GM12878 (cell line): ENCODE measurements around the gene NPTN.

Experiments
- BRCA1 ChIP-seq: IDR thresholded peaks from 2 replicates; pipeline ENCODE4 v1.6.1; 2011; ENCODE audit warnings: low read depth, low read length, improper control_type of control experiment
- EZH2 ChIP-seq: IDR thresholded peaks from 2 replicates; pipeline ENCODE4 v1.6.1; 2012; ENCODE audit warnings: low read depth, mild to moderate bottlenecking, control low read depth, inconsistent platforms, low read length, borderline replicate concordance; ENCODE audit not compliant: control insufficient read depth
- JUND ChIP-seq: IDR thresholded peaks from 2 replicates; pipeline ENCODE4 v1.6.1; 2012; ENCODE audit warnings: low read depth, mild to moderate bottlenecking, low read length, improper control_type of control experiment, moderate library complexity
- NFXL1 ChIP-seq: fragments of 450-650 bp; IDR thresholded peaks from 2 replicates; pipeline ENCODE4 v1.6.1; 2017; ENCODE audit warnings: antibody characterized with exemption, mild to moderate bottlenecking, borderline replicate concordance
- POLR2A ChIP-seq: IDR thresholded peaks from 2 replicates; pipeline ENCODE4 v1.6.1; 2011; ENCODE audit warnings: low read depth, mild to moderate bottlenecking, low read length
- POLR2AphosphoS5 ChIP-seq: IDR thresholded peaks from 2 replicates; pipeline ENCODE4 v1.6.1; 2011; ENCODE audit warnings: mild to moderate bottlenecking, low read length, inconsistent platforms
- SMC3 ChIP-seq: IDR thresholded peaks from 2 replicates; pipeline ENCODE4 v1.6.1; 2011; ENCODE audit warnings: low read length, improper control_type of control experiment, borderline replicate concordance
- ZNF384 ChIP-seq: IDR thresholded peaks from 2 replicates; pipeline ENCODE4 v1.6.1; 2012; ENCODE audit warnings: low read depth, mild to moderate bottlenecking, low read length, improper control_type of control experiment, borderline replicate concordance
- ZNF622 ChIP-seq: fragments of 450-650 bp; IDR thresholded peaks from 2 replicates; pipeline ENCODE4 v1.6.1; 2017; ENCODE audit warnings: mild to moderate bottlenecking, inconsistent platforms
- TF ChIP-seq, protein P1 (sequence below), 3 experiments: IDR thresholded peaks in 2 of 3; conservative IDR thresholded peaks in 1 of 3; 2 replicates each; pipeline ENCODE4 v1.5.1; 2011; ENCODE audit warnings: low read depth in 3 of 3, low read length in 3 of 3, mild to moderate bottlenecking in 3 of 3, control low read depth in 2 of 3, moderate library complexity in 2 of 3, inconsistent platforms in 1 of 3, mixed read lengths in 1 of 3; ENCODE audit not compliant: control insufficient read depth in 2 of 3, insufficient read depth in 1 of 3; ENCODE audit errors: extremely low read depth in 1 of 3
- TF ChIP-seq, protein P2 (sequence below): IDR thresholded peaks from 2 replicates; pipeline ENCODE4 v1.6.1; 2011; ENCODE audit warnings: low read depth, mild to moderate bottlenecking, low read length, moderate library complexity, borderline replicate concordance; ENCODE audit errors: extremely low read depth
- TF ChIP-seq, protein P3 (sequence below): fragments of 450-650 bp; IDR thresholded peaks from 2 replicates; pipeline ENCODE4 v1.6.1; 2017; ENCODE audit warnings: mild to moderate bottlenecking
- TF ChIP-seq, protein P4 (sequence below): IDR thresholded peaks from 2 replicates; pipeline ENCODE4 v1.6.1; 2012; ENCODE audit warnings: mild to moderate bottlenecking, low read depth, low read length

DNA sequence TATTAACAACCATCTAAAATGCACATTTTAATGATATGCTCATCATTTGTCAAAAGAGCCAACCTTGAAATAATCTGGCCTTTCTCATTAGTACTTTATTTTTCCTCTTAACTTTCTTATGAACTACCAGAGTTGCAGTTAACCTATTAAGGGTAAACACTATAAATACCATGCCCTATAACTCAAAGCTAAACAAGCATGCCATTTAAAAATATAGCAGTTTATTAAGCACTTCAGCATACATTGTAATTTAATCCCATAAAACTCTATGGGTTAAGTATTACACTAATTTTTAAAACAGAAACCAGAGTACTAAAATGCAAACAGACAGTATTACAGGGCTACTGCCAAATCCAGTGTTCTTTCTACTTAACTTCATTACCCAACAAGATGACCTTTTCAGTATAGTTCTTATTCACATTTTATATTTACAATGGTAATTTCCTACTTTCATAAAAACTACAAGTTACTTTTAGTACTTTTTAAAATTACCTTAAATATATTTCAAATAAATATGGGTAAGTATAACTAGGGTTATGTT lies 11.8 kb downstream of the NPTN start:
- TF ChIP-seq POLR2AphosphoS5 (no peak), POLR2A (no peak), ZNF622 (no peak), JUND (no peak), SMC3 (no peak), EZH2 (no peak), ZNF384 (no peak), NFXL1 (no peak), BRCA1 (no peak)
- TF ChIP-seq, protein P1, sequence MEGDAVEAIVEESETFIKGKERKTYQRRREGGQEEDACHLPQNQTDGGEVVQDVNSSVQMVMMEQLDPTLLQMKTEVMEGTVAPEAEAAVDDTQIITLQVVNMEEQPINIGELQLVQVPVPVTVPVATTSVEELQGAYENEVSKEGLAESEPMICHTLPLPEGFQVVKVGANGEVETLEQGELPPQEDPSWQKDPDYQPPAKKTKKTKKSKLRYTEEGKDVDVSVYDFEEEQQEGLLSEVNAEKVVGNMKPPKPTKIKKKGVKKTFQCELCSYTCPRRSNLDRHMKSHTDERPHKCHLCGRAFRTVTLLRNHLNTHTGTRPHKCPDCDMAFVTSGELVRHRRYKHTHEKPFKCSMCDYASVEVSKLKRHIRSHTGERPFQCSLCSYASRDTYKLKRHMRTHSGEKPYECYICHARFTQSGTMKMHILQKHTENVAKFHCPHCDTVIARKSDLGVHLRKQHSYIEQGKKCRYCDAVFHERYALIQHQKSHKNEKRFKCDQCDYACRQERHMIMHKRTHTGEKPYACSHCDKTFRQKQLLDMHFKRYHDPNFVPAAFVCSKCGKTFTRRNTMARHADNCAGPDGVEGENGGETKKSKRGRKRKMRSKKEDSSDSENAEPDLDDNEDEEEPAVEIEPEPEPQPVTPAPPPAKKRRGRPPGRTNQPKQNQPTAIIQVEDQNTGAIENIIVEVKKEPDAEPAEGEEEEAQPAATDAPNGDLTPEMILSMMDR (IDR thresholded peaks at IDR 0.05 in 2 of 3, conservative IDR thresholded peaks at IDR 0.05 in 1 of 3; ENCODE audit: control insufficient read depth in 2 of 3, extremely low read depth in 1 of 3, insufficient read depth in 1 of 3, low read depth in 3 of 3, low read length in 3 of 3): no peak
- TF ChIP-seq, protein P2, sequence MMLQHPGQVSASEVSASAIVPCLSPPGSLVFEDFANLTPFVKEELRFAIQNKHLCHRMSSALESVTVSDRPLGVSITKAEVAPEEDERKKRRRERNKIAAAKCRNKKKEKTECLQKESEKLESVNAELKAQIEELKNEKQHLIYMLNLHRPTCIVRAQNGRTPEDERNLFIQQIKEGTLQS: no peak
- TF ChIP-seq, protein P3, sequence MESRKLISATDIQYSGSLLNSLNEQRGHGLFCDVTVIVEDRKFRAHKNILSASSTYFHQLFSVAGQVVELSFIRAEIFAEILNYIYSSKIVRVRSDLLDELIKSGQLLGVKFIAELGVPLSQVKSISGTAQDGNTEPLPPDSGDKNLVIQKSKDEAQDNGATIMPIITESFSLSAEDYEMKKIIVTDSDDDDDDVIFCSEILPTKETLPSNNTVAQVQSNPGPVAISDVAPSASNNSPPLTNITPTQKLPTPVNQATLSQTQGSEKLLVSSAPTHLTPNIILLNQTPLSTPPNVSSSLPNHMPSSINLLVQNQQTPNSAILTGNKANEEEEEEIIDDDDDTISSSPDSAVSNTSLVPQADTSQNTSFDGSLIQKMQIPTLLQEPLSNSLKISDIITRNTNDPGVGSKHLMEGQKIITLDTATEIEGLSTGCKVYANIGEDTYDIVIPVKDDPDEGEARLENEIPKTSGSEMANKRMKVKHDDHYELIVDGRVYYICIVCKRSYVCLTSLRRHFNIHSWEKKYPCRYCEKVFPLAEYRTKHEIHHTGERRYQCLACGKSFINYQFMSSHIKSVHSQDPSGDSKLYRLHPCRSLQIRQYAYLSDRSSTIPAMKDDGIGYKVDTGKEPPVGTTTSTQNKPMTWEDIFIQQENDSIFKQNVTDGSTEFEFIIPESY: no peak
- TF ChIP-seq, protein P4, sequence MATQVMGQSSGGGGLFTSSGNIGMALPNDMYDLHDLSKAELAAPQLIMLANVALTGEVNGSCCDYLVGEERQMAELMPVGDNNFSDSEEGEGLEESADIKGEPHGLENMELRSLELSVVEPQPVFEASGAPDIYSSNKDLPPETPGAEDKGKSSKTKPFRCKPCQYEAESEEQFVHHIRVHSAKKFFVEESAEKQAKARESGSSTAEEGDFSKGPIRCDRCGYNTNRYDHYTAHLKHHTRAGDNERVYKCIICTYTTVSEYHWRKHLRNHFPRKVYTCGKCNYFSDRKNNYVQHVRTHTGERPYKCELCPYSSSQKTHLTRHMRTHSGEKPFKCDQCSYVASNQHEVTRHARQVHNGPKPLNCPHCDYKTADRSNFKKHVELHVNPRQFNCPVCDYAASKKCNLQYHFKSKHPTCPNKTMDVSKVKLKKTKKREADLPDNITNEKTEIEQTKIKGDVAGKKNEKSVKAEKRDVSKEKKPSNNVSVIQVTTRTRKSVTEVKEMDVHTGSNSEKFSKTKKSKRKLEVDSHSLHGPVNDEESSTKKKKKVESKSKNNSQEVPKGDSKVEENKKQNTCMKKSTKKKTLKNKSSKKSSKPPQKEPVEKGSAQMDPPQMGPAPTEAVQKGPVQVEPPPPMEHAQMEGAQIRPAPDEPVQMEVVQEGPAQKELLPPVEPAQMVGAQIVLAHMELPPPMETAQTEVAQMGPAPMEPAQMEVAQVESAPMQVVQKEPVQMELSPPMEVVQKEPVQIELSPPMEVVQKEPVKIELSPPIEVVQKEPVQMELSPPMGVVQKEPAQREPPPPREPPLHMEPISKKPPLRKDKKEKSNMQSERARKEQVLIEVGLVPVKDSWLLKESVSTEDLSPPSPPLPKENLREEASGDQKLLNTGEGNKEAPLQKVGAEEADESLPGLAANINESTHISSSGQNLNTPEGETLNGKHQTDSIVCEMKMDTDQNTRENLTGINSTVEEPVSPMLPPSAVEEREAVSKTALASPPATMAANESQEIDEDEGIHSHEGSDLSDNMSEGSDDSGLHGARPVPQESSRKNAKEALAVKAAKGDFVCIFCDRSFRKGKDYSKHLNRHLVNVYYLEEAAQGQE: no peak
